ENCODE measurements around the gene IARS2.

IARS2 gene

DNA sequence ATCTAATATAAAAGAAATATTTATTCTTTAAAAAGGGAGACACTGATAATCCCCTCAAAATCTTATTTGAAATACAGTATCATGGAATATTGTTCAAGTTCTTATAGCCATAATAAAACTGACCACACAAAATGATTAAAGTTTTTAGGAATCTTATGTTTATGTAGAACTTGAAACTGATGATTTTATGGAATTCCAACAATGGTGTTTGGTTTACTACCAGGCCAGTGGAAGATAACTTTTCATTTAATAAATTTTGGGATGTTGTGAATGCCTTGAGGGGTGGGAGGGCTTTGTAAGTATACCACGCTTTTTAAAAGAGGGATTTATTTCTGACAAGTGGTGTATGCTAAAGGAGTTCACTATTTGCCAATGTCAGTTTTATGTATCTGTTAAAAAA is 90.6 kb downstream of the IARS2 start:
- Histone ChIP-seq H3K27ac (replicated peaks) (no peak overlapping the region), H3K27me3 (ENCODE audit: insufficient read depth, poor library complexity, severe bottlenecking) (no peaks in the 10 kb centered on the region), H3K4me3 (replicated peaks; ENCODE audit: insufficient read depth, low read length) (no peak overlapping the region)
- TF ChIP-seq GABPA (IDR thresholded peaks at IDR 0.05; ENCODE audit: low read depth) (no peak), SPI1 (IDR thresholded peaks at IDR 0.05; ENCODE audit: borderline replicate concordance, low read depth) (no peak), POLR2AphosphoS5 (IDR thresholded peaks at IDR 0.05; ENCODE audit: low read depth) (no peak), CTCF (IDR thresholded peaks at IDR 0.05; ENCODE audit: insufficient read depth, low read length) (no peak)
- TF ChIP-seq, protein P1, sequence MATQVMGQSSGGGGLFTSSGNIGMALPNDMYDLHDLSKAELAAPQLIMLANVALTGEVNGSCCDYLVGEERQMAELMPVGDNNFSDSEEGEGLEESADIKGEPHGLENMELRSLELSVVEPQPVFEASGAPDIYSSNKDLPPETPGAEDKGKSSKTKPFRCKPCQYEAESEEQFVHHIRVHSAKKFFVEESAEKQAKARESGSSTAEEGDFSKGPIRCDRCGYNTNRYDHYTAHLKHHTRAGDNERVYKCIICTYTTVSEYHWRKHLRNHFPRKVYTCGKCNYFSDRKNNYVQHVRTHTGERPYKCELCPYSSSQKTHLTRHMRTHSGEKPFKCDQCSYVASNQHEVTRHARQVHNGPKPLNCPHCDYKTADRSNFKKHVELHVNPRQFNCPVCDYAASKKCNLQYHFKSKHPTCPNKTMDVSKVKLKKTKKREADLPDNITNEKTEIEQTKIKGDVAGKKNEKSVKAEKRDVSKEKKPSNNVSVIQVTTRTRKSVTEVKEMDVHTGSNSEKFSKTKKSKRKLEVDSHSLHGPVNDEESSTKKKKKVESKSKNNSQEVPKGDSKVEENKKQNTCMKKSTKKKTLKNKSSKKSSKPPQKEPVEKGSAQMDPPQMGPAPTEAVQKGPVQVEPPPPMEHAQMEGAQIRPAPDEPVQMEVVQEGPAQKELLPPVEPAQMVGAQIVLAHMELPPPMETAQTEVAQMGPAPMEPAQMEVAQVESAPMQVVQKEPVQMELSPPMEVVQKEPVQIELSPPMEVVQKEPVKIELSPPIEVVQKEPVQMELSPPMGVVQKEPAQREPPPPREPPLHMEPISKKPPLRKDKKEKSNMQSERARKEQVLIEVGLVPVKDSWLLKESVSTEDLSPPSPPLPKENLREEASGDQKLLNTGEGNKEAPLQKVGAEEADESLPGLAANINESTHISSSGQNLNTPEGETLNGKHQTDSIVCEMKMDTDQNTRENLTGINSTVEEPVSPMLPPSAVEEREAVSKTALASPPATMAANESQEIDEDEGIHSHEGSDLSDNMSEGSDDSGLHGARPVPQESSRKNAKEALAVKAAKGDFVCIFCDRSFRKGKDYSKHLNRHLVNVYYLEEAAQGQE (IDR thresholded peaks at IDR 0.05; ENCODE audit: insufficient replicate concordance, low read depth), result no peak
- no peak for DNase-seq (ENCODE audit: low read depth in 1 of 2, low spot score in 1 of 2)

DNA sequence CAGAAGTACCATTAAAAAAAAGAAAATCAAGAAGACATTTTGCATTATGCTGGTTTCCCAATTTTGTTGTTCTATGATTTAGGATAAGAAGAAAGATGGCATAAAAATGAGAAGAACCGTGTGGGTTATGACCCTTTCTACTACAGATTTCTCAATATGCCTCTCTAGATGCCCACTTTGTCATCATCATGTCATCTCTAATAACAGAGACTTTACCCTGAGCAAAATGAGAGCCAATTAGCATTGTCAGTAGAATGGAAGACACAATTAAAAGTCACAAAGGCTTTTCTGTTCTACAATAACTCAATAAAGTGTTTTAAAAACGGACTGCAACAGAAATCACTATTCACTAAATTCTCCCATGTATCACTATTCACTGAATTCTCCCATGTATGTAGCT is 92.8 kb downstream of the IARS2 start:
- TF ChIP-seq GABPA (IDR thresholded peaks at IDR 0.05; ENCODE audit: low read depth) (no peak), POLR2AphosphoS5 (IDR thresholded peaks at IDR 0.05; ENCODE audit: low read depth) (no peak), CTCF (IDR thresholded peaks at IDR 0.05; ENCODE audit: insufficient read depth, low read length) (no peak), SPI1 (IDR thresholded peaks at IDR 0.05; ENCODE audit: borderline replicate concordance, low read depth) (no peak)
- TF ChIP-seq, protein P1 (IDR thresholded peaks at IDR 0.05; ENCODE audit: insufficient replicate concordance, low read depth), result no peak
- H3K4me3 ChIP-seq (replicated peaks; ENCODE audit: insufficient read depth, low read length), result no peak overlapping the region
- no peak overlapping the region for H3K27ac ChIP-seq (replicated peaks)
- DNase-seq (ENCODE audit: low read depth in 1 of 2, low spot score in 1 of 2), result no peak
- no peaks in the 10 kb centered on the region for H3K27me3 ChIP-seq (ENCODE audit: insufficient read depth, poor library complexity, severe bottlenecking)

DNA sequence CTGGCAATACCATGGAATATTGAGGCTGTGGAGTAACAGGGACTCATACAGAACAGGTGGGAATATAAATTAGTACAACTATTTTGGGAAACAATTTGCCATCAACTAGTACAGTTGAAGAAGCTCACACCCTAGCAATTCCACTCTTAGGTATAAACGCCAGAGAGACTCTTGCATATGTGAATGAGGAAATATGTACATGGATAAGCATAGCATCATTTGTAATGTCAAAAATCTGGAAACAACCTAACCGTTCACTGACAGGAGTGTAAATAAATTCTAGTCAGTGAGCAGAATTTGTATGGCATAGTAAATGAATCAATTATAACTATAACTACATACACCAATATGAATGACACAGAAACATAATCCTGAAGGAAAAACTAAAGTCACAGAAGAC is 94.6 kb downstream of the IARS2 start:
- no peak overlapping the region for H3K4me3 ChIP-seq (replicated peaks; ENCODE audit: insufficient read depth, low read length)
- no peaks in the 10 kb centered on the region for H3K27me3 ChIP-seq (ENCODE audit: insufficient read depth, poor library complexity, severe bottlenecking)
- no peak for DNase-seq (ENCODE audit: low read depth in 1 of 2, low spot score in 1 of 2)
- TF ChIP-seq POLR2AphosphoS5 (IDR thresholded peaks at IDR 0.05; ENCODE audit: low read depth), result no peak
- TF ChIP-seq, protein P1 (IDR thresholded peaks at IDR 0.05; ENCODE audit: insufficient replicate concordance, low read depth), result no peak
- TF ChIP-seq GABPA (IDR thresholded peaks at IDR 0.05; ENCODE audit: low read depth), result no peak
- TF ChIP-seq SPI1 (IDR thresholded peaks at IDR 0.05; ENCODE audit: borderline replicate concordance, low read depth), result no peak
- TF ChIP-seq CTCF (IDR thresholded peaks at IDR 0.05; ENCODE audit: insufficient read depth, low read length), result no peak
- no peak overlapping the region for H3K27ac ChIP-seq (replicated peaks)

Measured in HL-60 (cell line).